HepG2 (cell line): ENCODE data around the gene TIRAP. TPM values are rescaled to one million over a fixed set of nuclear protein-coding genes. Genes with fewer than 3 reads are reported as not detected.

Experiments used
- BCL6 ChIP-seq: IDR thresholded peaks from 2 replicates; pipeline ENCODE4 v1.6.1; 2016; ENCODE audit warnings: missing genetic modification reagents, missing compliant biosample characterization
- FOXA1 ChIP-seq, 2 experiments: fragments of 450-650 bp in 1 of 2; sonication (generic) in 1 of 2; formaldehyde crosslinking in 1 of 2; IDR thresholded peaks; 2 replicates each; pipeline versions ENCODE4 v1.4.0 to v1.6.1; 2016 to 2020; ENCODE audit warnings: missing genetic modification reagents in 1 of 2
- KDM1A ChIP-seq: IDR thresholded peaks from 2 replicates; pipeline ENCODE4 v1.6.1; 2016; ENCODE audit warnings: missing compliant biosample characterization
- NFYC ChIP-seq: IDR thresholded peaks from 2 replicates; pipeline ENCODE4 v1.6.1; 2016; ENCODE audit warnings: missing genetic modification reagents, missing compliant biosample characterization
- PITX1 ChIP-seq: sonication (generic); formaldehyde crosslinking; IDR thresholded peaks from 2 replicates; pipeline ENCODE4 v1.5.1; 2020; ENCODE audit warnings: mild to moderate bottlenecking, missing genetic modification reagents
- POLR2A ChIP-seq, 2 experiments: IDR thresholded peaks; 2 replicates each; pipeline ENCODE4 v1.6.1; 2011; ENCODE audit warnings: low read depth in 2 of 2, low read length in 2 of 2, mild to moderate bottlenecking in 1 of 2, moderate library complexity in 1 of 2; ENCODE audit not compliant: insufficient read depth in 1 of 2
- PPARG ChIP-seq: conservative IDR thresholded peaks from 2 replicates; pipeline ENCODE4 v1.6.1; 2016; ENCODE audit warnings: missing biosample characterization, missing genetic modification reagents
- RAD51 ChIP-seq: fragments of 450-650 bp; IDR thresholded peaks from 2 replicates; pipeline ENCODE4 v1.6.1; 2016; ENCODE audit warnings: borderline replicate concordance
- RFXANK ChIP-seq: IDR thresholded peaks from 2 replicates; pipeline ENCODE4 v1.6.1; 2016
- U2AF1 ChIP-seq: fragments of 200-400 bp; formaldehyde crosslinking; optimal IDR thresholded peaks from 2 replicates; pipeline ENCODE3; 2017; ENCODE audit warnings: mild to moderate bottlenecking, low read depth, low read length
- ZNF343 ChIP-seq: sonication (generic); formaldehyde crosslinking; IDR thresholded peaks from 2 replicates; pipeline ENCODE4 v1.4.0; 2020; ENCODE audit warnings: mild to moderate bottlenecking, missing genetic modification reagents
- ZNF563 ChIP-seq: sonication (generic); formaldehyde crosslinking; IDR thresholded peaks from 2 replicates; pipeline ENCODE4 v1.8.0; 2022; ENCODE audit warnings: mild to moderate bottlenecking, moderate library complexity, missing genetic modification reagents
- ZNF569 ChIP-seq: sonication (generic); formaldehyde crosslinking; IDR thresholded peaks from 2 replicates; pipeline ENCODE4 v1.5.0; 2020; ENCODE audit warnings: mild to moderate bottlenecking, missing genetic modification reagents, moderate library complexity, borderline replicate concordance
- ZNF629 ChIP-seq: sonication (generic); formaldehyde crosslinking; conservative IDR thresholded peaks from 2 replicates; pipeline ENCODE4 v1.5.0; 2020; ENCODE audit warnings: missing genetic modification reagents
- ZNF746 ChIP-seq: sonication (generic); formaldehyde crosslinking; IDR thresholded peaks from 2 replicates; pipeline ENCODE4 v1.8.0; 2022; ENCODE audit warnings: mild to moderate bottlenecking, missing genetic modification reagents
- polyA plus RNA-seq, 8 experiments: library from polyadenylated mRNA; depleted of rRNA in 3 of 8; stranded (reverse) in 7 of 8; unstranded in 1 of 8; fragments of >200 nt; fragmentation: Illumina TruSeq in 4 of 8; extraction: Trizol in 4 of 8; gene quantifications; 2 replicates each; pipeline versions ENCODE4 v1.2.1 to v1.2.3, GENCODE V29; 2011 to 2016; ENCODE audit warnings: low read depth in 4 of 8, missing spikeins in 1 of 8, mixed read lengths in 1 of 8; ENCODE audit not compliant: insufficient read depth in 1 of 8
- total RNA-seq, 5 experiments: library from RNA; depleted of rRNA; stranded (reverse); fragments of >200 nt; fragmentation: Illumina TruSeq; extraction: Trizol; gene quantifications; 2 replicates each; pipeline ENCODE4 v1.2.3, GENCODE V29; 2016; ENCODE audit warnings: low read depth in 1 of 5
- TF ChIP-seq, protein P1 (sequence below): sonication (generic); formaldehyde crosslinking; IDR thresholded peaks from 2 replicates; pipeline ENCODE4 v1.5.0; 2020; ENCODE audit warnings: mild to moderate bottlenecking, missing genetic modification reagents
- TF ChIP-seq, protein P2 (sequence below): sonication (generic); IDR thresholded peaks from 2 replicates; pipeline ENCODE4 v1.6.1; 2016; ENCODE audit warnings: low read depth, borderline replicate concordance
- TF ChIP-seq, protein P3 (sequence below): sonication (generic); formaldehyde crosslinking; IDR thresholded peaks from 2 replicates; pipeline ENCODE4 v1.4.0; 2020; ENCODE audit warnings: mild to moderate bottlenecking, missing genetic modification reagents
- TF ChIP-seq, protein P4 (sequence below): sonication (generic); formaldehyde crosslinking; IDR thresholded peaks from 2 replicates; pipeline ENCODE4 v1.5.1; 2020; ENCODE audit warnings: missing genetic modification reagents, mild to moderate bottlenecking, borderline replicate concordance
- TF ChIP-seq, protein P5 (sequence below): sonication (generic); formaldehyde crosslinking; IDR thresholded peaks from 2 replicates; pipeline ENCODE4 v1.5.0; 2020; ENCODE audit warnings: missing genetic modification reagents, mild to moderate bottlenecking, borderline replicate concordance

TIRAP gene
- total and polyA plus RNA-seq, 2 of the 13 experiments (the other 11 are each of a cell fraction or from before 2014, with no cell fraction given) = 5.4 to 5.7 TPM

DNA sequence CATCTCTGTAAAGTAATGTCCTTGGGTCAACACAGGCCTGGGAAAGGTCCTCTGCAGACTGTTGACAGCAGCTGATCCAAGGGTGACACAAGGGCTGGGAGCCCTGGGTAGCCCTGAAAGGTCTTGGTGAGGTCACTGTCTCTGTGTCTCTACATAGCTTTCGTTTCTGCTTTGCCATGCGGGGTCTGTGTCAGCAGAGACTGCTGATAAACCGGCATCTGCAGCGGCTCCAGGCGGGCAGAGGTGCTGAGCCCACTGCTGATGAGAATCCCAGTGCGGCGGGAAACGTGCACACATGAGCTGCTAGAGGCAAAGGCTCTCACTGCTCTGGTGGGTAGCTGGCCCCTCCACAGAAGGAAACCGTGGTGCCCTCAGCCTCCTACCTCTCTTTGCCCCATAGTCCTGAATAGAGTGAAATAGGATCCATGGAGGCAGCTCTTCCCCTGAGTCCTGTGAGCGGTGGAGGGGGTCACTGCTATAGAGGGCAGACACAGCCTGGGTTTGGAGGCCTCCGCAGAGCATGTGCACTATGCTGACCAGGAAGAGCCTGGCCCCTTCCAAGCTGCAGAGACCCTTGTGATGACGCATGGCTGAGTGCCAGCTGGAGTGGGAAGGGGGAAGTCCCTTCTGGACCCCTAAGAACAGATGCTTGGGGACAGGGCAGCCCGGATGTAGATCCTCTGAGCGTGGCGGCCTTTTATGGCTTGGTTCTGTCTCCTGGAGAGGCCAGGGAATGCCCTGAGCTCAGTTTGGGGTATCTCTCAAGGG, 54.8 kb downstream of the TIRAP start (continued):
- TF ChIP-seq, protein P1, sequence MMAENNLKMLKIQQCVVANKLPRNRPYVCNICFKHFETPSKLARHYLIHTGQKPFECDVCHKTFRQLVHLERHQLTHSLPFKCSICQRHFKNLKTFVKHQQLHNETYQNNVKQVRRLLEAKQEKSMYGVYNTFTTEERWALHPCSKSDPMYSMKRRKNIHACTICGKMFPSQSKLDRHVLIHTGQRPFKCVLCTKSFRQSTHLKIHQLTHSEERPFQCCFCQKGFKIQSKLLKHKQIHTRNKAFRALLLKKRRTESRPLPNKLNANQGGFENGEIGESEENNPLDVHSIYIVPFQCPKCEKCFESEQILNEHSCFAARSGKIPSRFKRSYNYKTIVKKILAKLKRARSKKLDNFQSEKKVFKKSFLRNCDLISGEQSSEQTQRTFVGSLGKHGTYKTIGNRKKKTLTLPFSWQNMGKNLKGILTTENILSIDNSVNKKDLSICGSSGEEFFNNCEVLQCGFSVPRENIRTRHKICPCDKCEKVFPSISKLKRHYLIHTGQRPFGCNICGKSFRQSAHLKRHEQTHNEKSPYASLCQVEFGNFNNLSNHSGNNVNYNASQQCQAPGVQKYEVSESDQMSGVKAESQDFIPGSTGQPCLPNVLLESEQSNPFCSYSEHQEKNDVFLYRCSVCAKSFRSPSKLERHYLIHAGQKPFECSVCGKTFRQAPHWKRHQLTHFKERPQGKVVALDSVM (CRISPR knock-in tag) = no peak
- TF ChIP-seq NFYC (CRISPR knock-in tag) = no peak
- TF ChIP-seq ZNF343 (CRISPR knock-in tag) = no peak
- no peak for TF ChIP-seq ZNF746 (CRISPR knock-in tag)
- TF ChIP-seq, protein P2, sequence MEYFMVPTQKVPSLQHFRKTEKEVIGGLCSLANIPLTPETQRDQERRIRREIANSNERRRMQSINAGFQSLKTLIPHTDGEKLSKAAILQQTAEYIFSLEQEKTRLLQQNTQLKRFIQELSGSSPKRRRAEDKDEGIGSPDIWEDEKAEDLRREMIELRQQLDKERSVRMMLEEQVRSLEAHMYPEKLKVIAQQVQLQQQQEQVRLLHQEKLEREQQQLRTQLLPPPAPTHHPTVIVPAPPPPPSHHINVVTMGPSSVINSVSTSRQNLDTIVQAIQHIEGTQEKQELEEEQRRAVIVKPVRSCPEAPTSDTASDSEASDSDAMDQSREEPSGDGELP = peak; percentile 89
- TF ChIP-seq PITX1 (CRISPR knock-in tag) = no peak
- TF ChIP-seq ZNF563 (CRISPR knock-in tag) = no peak
- no peak for TF ChIP-seq U2AF1
- TF ChIP-seq RAD51 = no peak
- TF ChIP-seq KDM1A (CRISPR knock-in tag) = no peak
- TF ChIP-seq PPARG (CRISPR knock-in tag) = 0 out of 2 replicates have a peak, but pooled peaks have one; percentile 26
- TF ChIP-seq BCL6 (CRISPR knock-in tag) = 0 out of 2 replicates have a peak, but pooled peaks have one; percentile 11
- no peak for TF ChIP-seq ZNF569 (CRISPR knock-in tag)
- no peak for TF ChIP-seq FOXA1 (IDR thresholded peaks at IDR 0.05)
- TF ChIP-seq FOXA1 (CRISPR knock-in tag; IDR thresholded peaks at IDR 0.05) = peak; percentile 54
- no peak for TF ChIP-seq POLR2A (IDR thresholded peaks at IDR 0.05; ENCODE audit: insufficient read depth in 1 of 2, low read depth in 2 of 2, low read length in 2 of 2)
- TF ChIP-seq ZNF629 = no peak
- TF ChIP-seq, protein P3, sequence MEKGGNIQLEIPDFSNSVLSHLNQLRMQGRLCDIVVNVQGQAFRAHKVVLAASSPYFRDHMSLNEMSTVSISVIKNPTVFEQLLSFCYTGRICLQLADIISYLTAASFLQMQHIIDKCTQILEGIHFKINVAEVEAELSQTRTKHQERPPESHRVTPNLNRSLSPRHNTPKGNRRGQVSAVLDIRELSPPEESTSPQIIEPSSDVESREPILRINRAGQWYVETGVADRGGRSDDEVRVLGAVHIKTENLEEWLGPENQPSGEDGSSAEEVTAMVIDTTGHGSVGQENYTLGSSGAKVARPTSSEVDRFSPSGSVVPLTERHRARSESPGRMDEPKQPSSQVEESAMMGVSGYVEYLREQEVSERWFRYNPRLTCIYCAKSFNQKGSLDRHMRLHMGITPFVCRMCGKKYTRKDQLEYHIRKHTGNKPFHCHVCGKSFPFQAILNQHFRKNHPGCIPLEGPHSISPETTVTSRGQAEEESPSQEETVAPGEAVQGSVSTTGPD (CRISPR knock-in tag) = no peak
- TF ChIP-seq RFXANK (CRISPR knock-in tag) = no peak
- TF ChIP-seq, protein P4, sequence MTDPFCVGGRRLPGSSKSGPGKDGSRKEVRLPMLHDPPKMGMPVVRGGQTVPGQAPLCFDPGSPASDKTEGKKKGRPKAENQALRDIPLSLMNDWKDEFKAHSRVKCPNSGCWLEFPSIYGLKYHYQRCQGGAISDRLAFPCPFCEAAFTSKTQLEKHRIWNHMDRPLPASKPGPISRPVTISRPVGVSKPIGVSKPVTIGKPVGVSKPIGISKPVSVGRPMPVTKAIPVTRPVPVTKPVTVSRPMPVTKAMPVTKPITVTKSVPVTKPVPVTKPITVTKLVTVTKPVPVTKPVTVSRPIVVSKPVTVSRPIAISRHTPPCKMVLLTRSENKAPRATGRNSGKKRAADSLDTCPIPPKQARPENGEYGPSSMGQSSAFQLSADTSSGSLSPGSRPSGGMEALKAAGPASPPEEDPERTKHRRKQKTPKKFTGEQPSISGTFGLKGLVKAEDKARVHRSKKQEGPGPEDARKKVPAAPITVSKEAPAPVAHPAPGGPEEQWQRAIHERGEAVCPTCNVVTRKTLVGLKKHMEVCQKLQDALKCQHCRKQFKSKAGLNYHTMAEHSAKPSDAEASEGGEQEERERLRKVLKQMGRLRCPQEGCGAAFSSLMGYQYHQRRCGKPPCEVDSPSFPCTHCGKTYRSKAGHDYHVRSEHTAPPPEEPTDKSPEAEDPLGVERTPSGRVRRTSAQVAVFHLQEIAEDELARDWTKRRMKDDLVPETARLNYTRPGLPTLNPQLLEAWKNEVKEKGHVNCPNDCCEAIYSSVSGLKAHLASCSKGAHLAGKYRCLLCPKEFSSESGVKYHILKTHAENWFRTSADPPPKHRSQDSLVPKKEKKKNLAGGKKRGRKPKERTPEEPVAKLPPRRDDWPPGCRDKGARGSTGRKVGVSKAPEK (CRISPR knock-in tag) = no peak
- TF ChIP-seq, protein P5, sequence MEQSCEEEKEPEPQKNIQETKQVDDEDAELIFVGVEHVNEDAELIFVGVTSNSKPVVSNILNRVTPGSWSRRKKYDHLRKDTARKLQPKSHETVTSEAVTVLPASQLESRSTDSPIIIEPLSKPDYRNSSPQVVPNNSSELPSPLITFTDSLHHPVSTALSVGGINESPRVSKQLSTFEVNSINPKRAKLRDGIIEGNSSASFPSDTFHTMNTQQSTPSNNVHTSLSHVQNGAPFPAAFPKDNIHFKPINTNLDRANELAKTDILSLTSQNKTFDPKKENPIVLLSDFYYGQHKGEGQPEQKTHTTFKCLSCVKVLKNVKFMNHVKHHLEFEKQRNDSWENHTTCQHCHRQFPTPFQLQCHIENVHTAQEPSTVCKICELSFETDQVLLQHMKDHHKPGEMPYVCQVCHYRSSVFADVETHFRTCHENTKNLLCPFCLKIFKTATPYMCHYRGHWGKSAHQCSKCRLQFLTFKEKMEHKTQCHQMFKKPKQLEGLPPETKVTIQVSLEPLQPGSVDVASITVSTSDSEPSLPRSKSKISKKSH (CRISPR knock-in tag) = no peak
